Panc1 (cell line): Measurements from ENCODE around the gene SEH1L. TPM values are rescaled to one million over a fixed set of nuclear protein-coding genes. Genes with fewer than 3 reads are reported as not detected.

Experiments
- ATAC-seq: fragments of 200-7000 bp; cut with Tn5 transposase; 2 replicates; pipeline ENCODE4 v1.9.1; 2020; ENCODE audit warnings: mild to moderate bottlenecking, moderate library complexity
- BruUV-seq: library from RNA; stranded (reverse); fragments of 400-500 nt; replicated peaks from 2 replicates; lab custom pipeline; 2021; lab: Mats Ljungman, UMichigan
- CTCF ChIA-PET: fragments of 300-600 bp; sonication (Branson Sonifier 250); formaldehyde crosslinking; loops from one replicate; lab custom pipeline; 2022; ENCODE audit warnings: antibody characterized with exemption; lab: Charles Lee
- POLR2A ChIA-PET: fragments of 300-600 bp; sonication (Branson Sonifier 250); formaldehyde crosslinking; loops from one replicate; lab custom pipeline; 2022; ENCODE audit warnings: antibody characterized with exemption; lab: Charles Lee
- DNase-seq: peaks from one replicate; pipeline ENCODE4 v3.0.0-alpha.2; 2010; ENCODE audit warnings: low read depth, low spot score
- H3K27ac ChIP-seq: 2 replicates; pipeline ENCODE4 v1.5.1; 2011; ENCODE audit warnings: mild to moderate bottlenecking, low read length, inconsistent platforms
- H3K27me3 ChIP-seq: fragments of 200-500 bp; sonication (Bioruptor generic); 2 replicates; pipeline ENCODE4 v1.6.0; 2014; ENCODE audit warnings: low read length, inconsistent platforms; ENCODE audit not compliant: control insufficient read depth, insufficient read depth
- H3K36me3 ChIP-seq: fragments of 200-500 bp; sonication (Bioruptor generic); 2 replicates; pipeline ENCODE4 v1.5.1; 2014; ENCODE audit warnings: inconsistent platforms, mild to moderate bottlenecking, low read length, moderate library complexity; ENCODE audit not compliant: control insufficient read depth, insufficient read depth
- H3K4me1 ChIP-seq: 2 replicates; pipeline ENCODE4 v1.5.1; 2011; ENCODE audit warnings: inconsistent platforms, mild to moderate bottlenecking, low read length, moderate library complexity; ENCODE audit not compliant: control insufficient read depth, insufficient read depth
- H3K4me3 ChIP-seq, 2 experiments: 2 replicates each; pipeline ENCODE4 v1.5.1; 2011 to 2012; ENCODE audit warnings: low read depth in 2 of 2, low read length in 2 of 2, mild to moderate bottlenecking in 2 of 2, inconsistent platforms in 1 of 2, moderate library complexity in 1 of 2
- H3K9me3 ChIP-seq: fragments of 200-500 bp; sonication (Bioruptor generic); 2 replicates; pipeline ENCODE4 v1.5.1; 2014; ENCODE audit warnings: low read depth, mild to moderate bottlenecking, inconsistent platforms, low read length, moderate library complexity; ENCODE audit not compliant: control insufficient read depth, insufficient read depth
- CTCF ChIP-seq: fragments of 450-650 bp; IDR thresholded peaks from 2 replicates; pipeline ENCODE4 v1.5.1; 2017; ENCODE audit warnings: mild to moderate bottlenecking
- POLR2AphosphoS5 ChIP-seq: IDR thresholded peaks from 2 replicates; pipeline ENCODE4 v1.6.1; 2012; ENCODE audit warnings: mild to moderate bottlenecking, low read depth, low read length, moderate library complexity
- SIN3A ChIP-seq: IDR thresholded peaks from 2 replicates; pipeline ENCODE4 v1.6.1; 2012; ENCODE audit warnings: low read depth, mild to moderate bottlenecking, low read length, moderate library complexity, borderline replicate concordance; ENCODE audit not compliant: insufficient read depth
- TCF7L2 ChIP-seq: IDR thresholded peaks from 2 replicates; pipeline ENCODE4 v1.6.1; 2011; ENCODE audit warnings: mild to moderate bottlenecking, low read depth, low read length, inconsistent platforms
- in situ Hi-C: cut with HindIII; loops from 2 replicates; pipeline ENCODE4 v1.10.0; 2016; ENCODE audit warnings: low sequenced_read_pairs, low pct_unique_long_range_greater_than_20kb
- intact Hi-C: fragments of 100-400 bp; cut with micrococcal nuclease; formaldehyde crosslinking; loops from one replicate; pipeline ENCODE4 v1.10.0; 2022; ENCODE audit not compliant: unreplicated experiment
- total RNA-seq: library from RNA; stranded (reverse); gene quantifications from one replicate; pipeline ENCODE4 v1.2.1, GENCODE V29; 2021; ENCODE audit not compliant: unreplicated experiment
- TF ChIP-seq, protein P1 (sequence below), 2 experiments: IDR thresholded peaks; 2 replicates each; pipeline ENCODE4 v1.6.1; 2011 to 2012; ENCODE audit warnings: low read depth in 2 of 2, control low read depth in 1 of 2, low read length in 1 of 2, mild to moderate bottlenecking in 1 of 2, moderate library complexity in 1 of 2; ENCODE audit not compliant: insufficient read depth in 1 of 2

SEH1L gene
- total RNA-seq, 1 experiment from 2014 or later = 86.5 TPM

DNA sequence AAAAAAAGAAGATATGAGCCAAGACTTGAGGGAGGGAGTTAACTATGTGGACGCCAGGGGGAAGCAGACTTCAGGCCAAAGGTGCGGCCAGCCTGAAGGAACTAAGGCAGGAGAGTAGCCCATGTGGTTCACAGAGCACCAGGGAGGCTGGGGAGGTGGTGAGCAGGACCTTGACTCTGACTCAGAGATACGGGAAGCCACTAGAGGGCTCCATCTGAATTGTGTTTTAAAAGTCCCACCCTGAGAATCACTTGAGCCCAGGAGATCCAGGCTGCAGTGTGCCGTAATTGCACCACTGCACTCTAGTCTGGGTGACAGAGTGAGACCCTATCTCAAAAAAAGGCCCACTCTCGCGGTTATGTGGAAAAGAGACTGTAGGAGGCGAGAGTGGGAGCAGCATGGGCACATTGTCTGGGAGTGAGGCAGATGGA is 55.7 kb downstream of the SEH1L start:
- no peaks in the 10 kb centered on the region for H3K9me3 ChIP-seq
- H3K36me3 ChIP-seq = peaks cover 14% of the 10 kb centered on the region
- no TSS peak for BruUV-seq
- intact Hi-C loops = no loop called here
- in situ Hi-C loops = no loop called here
- ChIA-PET CTCF (no interaction called here), POLR2A (no interaction called here)
- ATAC-seq (peak; percentile 90), DNase-seq (no peak)
- no peaks in the 10 kb centered on the region for H3K4me1 ChIP-seq
- no peak overlapping the region for H3K27ac ChIP-seq
- H3K27me3 ChIP-seq = no peaks in the 10 kb centered on the region
- H3K4me3 ChIP-seq = no peak overlapping the region
- TF ChIP-seq, protein P1, sequence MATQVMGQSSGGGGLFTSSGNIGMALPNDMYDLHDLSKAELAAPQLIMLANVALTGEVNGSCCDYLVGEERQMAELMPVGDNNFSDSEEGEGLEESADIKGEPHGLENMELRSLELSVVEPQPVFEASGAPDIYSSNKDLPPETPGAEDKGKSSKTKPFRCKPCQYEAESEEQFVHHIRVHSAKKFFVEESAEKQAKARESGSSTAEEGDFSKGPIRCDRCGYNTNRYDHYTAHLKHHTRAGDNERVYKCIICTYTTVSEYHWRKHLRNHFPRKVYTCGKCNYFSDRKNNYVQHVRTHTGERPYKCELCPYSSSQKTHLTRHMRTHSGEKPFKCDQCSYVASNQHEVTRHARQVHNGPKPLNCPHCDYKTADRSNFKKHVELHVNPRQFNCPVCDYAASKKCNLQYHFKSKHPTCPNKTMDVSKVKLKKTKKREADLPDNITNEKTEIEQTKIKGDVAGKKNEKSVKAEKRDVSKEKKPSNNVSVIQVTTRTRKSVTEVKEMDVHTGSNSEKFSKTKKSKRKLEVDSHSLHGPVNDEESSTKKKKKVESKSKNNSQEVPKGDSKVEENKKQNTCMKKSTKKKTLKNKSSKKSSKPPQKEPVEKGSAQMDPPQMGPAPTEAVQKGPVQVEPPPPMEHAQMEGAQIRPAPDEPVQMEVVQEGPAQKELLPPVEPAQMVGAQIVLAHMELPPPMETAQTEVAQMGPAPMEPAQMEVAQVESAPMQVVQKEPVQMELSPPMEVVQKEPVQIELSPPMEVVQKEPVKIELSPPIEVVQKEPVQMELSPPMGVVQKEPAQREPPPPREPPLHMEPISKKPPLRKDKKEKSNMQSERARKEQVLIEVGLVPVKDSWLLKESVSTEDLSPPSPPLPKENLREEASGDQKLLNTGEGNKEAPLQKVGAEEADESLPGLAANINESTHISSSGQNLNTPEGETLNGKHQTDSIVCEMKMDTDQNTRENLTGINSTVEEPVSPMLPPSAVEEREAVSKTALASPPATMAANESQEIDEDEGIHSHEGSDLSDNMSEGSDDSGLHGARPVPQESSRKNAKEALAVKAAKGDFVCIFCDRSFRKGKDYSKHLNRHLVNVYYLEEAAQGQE (IDR thresholded peaks at IDR 0.05; ENCODE audit: insufficient read depth in 1 of 2, low read depth in 2 of 2, low read length in 1 of 2) = no peak
- TF ChIP-seq SIN3A (no peak), POLR2AphosphoS5 (no peak), CTCF (peak; percentile 74), TCF7L2 (no peak)

DNA sequence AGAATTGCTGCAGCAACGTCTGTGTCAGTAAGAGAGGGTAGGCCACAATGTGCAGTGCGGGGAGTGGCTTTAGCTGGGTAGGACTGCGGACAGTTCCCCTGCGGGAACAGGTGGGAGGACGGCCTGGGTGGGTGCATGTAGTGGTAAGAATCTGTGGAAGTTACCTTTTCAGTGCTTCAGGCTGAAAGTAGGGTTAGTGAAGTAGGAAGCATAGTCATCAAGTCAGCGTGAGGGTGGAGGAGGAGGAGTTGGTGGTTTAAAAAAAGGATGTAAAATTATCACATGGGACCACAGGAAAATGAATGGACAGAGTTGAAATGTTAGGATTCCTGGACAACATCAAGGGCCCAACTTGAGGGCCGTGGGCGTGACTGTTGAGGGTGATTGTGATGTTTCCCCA is 56.6 kb downstream of the SEH1L start:
- Histone ChIP-seq H3K27me3 (no peaks in the 10 kb centered on the region), H3K36me3 (peaks cover 10% of the 10 kb centered on the region), H3K4me3 (no peak overlapping the region), H3K27ac (no peak overlapping the region), H3K4me1 (no peaks in the 10 kb centered on the region), H3K9me3 (no peaks in the 10 kb centered on the region)
- ChIA-PET CTCF (no interaction called here), POLR2A (no interaction called here)
- no peak for TF ChIP-seq SIN3A
- TF ChIP-seq CTCF = no peak
- TF ChIP-seq, protein P1 (IDR thresholded peaks at IDR 0.05; ENCODE audit: insufficient read depth in 1 of 2, low read depth in 2 of 2, low read length in 1 of 2) = no peak
- no peak for TF ChIP-seq POLR2AphosphoS5
- no peak for TF ChIP-seq TCF7L2
- intact Hi-C loops = no loop called here
- in situ Hi-C loops = no loop called here
- DNase-seq (no peak), ATAC-seq (no peak)
- BruUV-seq = no TSS peak
